Activated T-cell treated with anti-CD3 and anti-CD28 coated beads, Interleukin-2, amount 50 U/mL, for 4 hours (primary cell): ENCODE results near the gene CCM2. TPM values are rescaled to one million over a fixed set of nuclear protein-coding genes. Genes with fewer than 3 reads are reported as not detected.
A peak's percentile ranks its signal among the peaks of the same experiment; 100 is the strongest.
"Not testable (repeated sequence)": the region's sequence is repeated elsewhere in the genome, so short reads cannot be mapped to it uniquely, and the experiment has no call there.

ENCODE experiments used
- ATAC-seq, 2 donors: fragments of 200-7000 bp; cut with Tn5 transposase; one replicate each; pipeline ENCODE4 v1.10.0; 2021
- DNase-seq: peaks from one replicate; pipeline ENCODE4 v3.0.0-alpha.2; 2020
- H3K27me3 Mint-ChIP-seq: one replicate; pipeline ENCODE4 v1.8.0; 2021; ENCODE audit warnings: low read depth, mixed read lengths
- H3K36me3 Mint-ChIP-seq: one replicate; pipeline ENCODE4 v1.8.0; 2022; ENCODE audit warnings: mixed read lengths; ENCODE audit not compliant: insufficient read depth
- H3K4me1 Mint-ChIP-seq: one replicate; pipeline ENCODE4 v1.8.0; 2021; ENCODE audit warnings: low read depth, mixed read lengths
- H3K4me3 Mint-ChIP-seq: one replicate; pipeline ENCODE4 v1.8.0; 2021; ENCODE audit warnings: mild to moderate bottlenecking, moderate library complexity, mixed read lengths
- H3K9me3 Mint-ChIP-seq: one replicate; pipeline ENCODE4 v1.8.0; 2021; ENCODE audit warnings: mixed read lengths
- total RNA-seq, 3 donors: library from RNA; stranded (reverse); gene quantifications; one replicate each; pipeline ENCODE4 v1.2.1, GENCODE V29; 2021

CCM2 gene
- total RNA-seq, 3 donors from 2014 or later = 35.9 to 38.2 (median 36.6) TPM

GRCh38 chr7:44984478-44984758, 15.6 kb upstream of the CCM2 start:
- H3K4me3 Mint-ChIP-seq = peak overlapping the region; percentile 99
- DNase-seq (no peak), ATAC-seq (no peak)
- no peaks in the 10 kb centered on the region for H3K27me3 Mint-ChIP-seq
- H3K9me3 Mint-ChIP-seq = no peaks in the 10 kb centered on the region
- peaks cover 80% of the 10 kb centered on the region for H3K4me1 Mint-ChIP-seq
- H3K36me3 Mint-ChIP-seq = peaks cover 44% of the 10 kb centered on the region

- ATAC-seq = no peak
- H3K4me1 Mint-ChIP-seq = peaks cover 72% of the 10 kb centered on the region
- peaks cover 44% of the 10 kb centered on the region for H3K36me3 Mint-ChIP-seq
- H3K27me3 Mint-ChIP-seq = no peaks in the 10 kb centered on the region
- H3K4me3 Mint-ChIP-seq = peak overlapping the region; percentile 99
- DNase-seq = no peak
- H3K9me3 Mint-ChIP-seq = no peaks in the 10 kb centered on the region
These were observed 14.8 kb upstream of the CCM2 start for GRCh38 chr7:44985033-44985695.

DNA sequence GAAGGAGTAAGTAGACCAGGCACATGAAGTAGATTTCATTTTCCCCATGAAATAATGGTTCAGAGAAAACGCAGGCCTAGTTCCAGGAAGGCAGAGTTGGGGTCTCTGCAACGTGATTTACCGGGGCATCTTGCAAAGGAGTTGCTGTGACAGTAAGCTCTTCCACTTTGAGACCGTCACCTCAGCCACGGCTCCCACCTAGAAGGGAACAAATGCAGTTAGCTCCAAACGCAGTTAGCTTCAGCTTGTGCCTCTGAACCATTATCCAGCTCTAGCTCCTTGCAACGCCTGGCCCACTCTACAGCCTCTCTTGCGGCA, 14.1 kb upstream of the CCM2 start:
- Mint-ChIP-seq H3K9me3 (no peaks in the 10 kb centered on the region), H3K4me3 (peak overlapping the region; percentile 99), H3K4me1 (peaks cover 65% of the 10 kb centered on the region)

DNA sequence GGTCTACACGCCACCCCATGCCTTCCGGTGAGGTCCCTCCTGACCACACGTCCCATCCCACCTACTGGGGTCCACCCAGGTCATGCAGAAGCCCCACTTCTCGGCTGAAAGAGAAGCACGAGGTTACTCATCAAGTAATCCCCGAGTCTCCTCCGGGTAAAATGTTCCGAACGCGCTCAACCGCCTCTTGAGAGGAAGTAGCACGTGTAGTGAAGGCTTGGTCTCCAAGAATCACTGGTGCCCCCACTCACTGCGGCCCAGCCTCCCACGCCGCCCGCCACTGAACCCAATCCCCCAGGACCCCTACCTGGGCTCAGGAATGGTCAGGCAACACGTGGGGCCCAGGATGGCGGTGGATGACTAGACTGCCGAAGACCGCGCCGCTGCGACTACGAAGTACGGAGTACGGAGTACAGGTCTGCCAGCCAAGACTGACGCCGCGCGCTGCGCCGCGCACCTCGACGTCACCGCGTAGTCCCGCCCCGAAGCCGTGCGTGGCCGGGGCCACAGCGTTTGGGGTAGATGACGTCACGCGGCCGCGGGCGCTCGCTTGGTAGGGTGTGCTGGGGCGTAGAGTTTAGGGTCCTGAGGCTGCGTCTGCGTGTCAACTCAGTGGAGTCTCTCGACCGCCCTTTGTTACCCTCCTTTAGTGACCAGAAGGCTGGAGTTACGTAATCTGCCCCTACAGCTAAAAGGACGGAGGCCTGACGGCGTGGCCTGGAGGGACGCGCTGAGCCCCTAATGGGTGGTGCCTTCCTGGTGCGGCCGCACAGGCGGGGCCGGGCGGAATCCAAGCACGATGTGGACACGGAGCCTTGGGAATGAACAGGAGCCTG, 13.6 kb upstream of the CCM2 start:
- Mint-ChIP-seq H3K4me1 (peaks cover 60% of the 10 kb centered on the region), H3K9me3 (no peaks in the 10 kb centered on the region), H3K4me3 (peak overlapping the region; percentile 99), H3K36me3 (peaks cover 42% of the 10 kb centered on the region), H3K27me3 (no peaks in the 10 kb centered on the region)
- ATAC-seq (peak; percentile 95 to 96), DNase-seq (peak; percentile 97)

More for the DNA sequence above, 14.1 kb upstream of the CCM2 start:
- Mint-ChIP-seq H3K36me3 (peaks cover 42% of the 10 kb centered on the region), H3K27me3 (no peaks in the 10 kb centered on the region)
- ATAC-seq (no peak), DNase-seq (no peak)

- ATAC-seq (no peak), DNase-seq (no peak)
- H3K36me3 Mint-ChIP-seq = peaks cover 40% of the 10 kb centered on the region
- peak overlapping the region; percentile 99 for H3K4me3 Mint-ChIP-seq
- H3K4me1 Mint-ChIP-seq = peaks cover 50% of the 10 kb centered on the region
- H3K9me3 Mint-ChIP-seq = no peaks in the 10 kb centered on the region
- H3K27me3 Mint-ChIP-seq = no peaks in the 10 kb centered on the region
These were observed 12.5 kb upstream of the CCM2 start for GRCh38 chr7:44987457-44987856.

DNA sequence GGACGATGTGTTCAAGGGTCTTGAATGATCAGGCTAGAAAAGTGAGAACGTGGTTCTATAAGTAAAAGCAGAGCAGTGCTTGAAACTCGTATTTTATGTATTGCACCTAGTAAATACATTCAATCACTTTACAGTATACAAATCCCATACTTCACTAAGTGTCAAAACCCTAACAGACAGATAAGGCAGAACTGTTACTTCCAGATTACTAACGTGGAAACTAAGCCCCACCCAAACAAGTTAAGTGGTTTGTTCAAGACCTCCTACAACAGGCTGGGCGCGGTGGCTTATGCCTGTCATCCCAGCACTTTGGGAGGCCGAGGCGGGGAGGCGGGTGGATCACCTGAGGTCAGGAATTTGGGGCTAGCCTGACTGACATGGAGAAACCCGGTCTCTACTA, 12.0 kb upstream of the CCM2 start:
- H3K27me3 Mint-ChIP-seq = no peaks in the 10 kb centered on the region
- H3K36me3 Mint-ChIP-seq = peaks cover 36% of the 10 kb centered on the region
- H3K9me3 Mint-ChIP-seq = no peaks in the 10 kb centered on the region
- peak overlapping the region; percentile 99 for H3K4me3 Mint-ChIP-seq
- DNase-seq (no peak), ATAC-seq (no peak)
- peaks cover 46% of the 10 kb centered on the region for H3K4me1 Mint-ChIP-seq

DNA sequence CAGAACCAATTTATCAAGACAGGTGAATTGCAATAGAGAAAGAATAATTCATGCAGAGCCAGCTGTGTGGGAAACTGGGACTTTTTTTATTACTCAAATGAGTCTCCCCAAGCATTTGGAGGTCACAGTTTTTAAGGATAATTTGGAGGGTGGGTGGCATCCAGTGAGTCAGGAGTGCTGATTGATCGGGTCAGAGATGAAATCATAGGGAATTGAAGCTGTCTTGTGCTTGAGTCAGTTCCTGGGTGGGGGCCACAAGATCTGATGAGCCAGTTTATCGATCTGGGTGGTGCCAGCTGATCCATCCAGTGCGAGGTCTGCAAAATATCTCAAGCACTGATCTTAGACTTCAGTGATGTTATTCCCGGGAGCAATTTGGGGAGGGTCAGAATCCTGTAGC, 11.3 kb upstream of the CCM2 start:
- no peaks in the 10 kb centered on the region for H3K27me3 Mint-ChIP-seq
- no peaks in the 10 kb centered on the region for H3K9me3 Mint-ChIP-seq
- no peak overlapping the region for H3K4me3 Mint-ChIP-seq
- ATAC-seq (no peak), DNase-seq (no peak)
- H3K4me1 Mint-ChIP-seq = peaks cover 39% of the 10 kb centered on the region
- peaks cover 29% of the 10 kb centered on the region for H3K36me3 Mint-ChIP-seq

DNA sequence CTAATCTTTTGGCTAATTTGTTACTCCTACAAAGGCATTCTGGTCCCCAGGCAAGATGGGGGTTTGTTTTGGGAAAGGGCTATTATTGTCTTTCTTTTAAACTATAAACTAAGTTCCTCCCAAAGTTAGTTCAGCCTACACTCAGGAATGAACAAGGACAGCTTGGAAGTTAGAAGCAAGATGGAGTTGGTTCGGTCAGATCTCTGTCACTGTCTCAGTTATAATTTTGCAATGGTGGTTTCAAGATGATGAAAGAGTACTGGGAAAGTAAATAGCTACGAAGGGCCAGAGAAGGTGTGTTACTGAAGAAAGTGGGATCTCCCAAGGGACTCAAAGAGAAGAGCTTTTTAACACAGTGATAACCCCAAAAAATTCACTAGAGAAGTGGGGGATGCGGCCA, 10.9 kb upstream of the CCM2 start:
- Mint-ChIP-seq H3K4me1 (peaks cover 35% of the 10 kb centered on the region), H3K36me3 (peaks cover 24% of the 10 kb centered on the region), H3K4me3 (no peak overlapping the region), H3K9me3 (no peaks in the 10 kb centered on the region), H3K27me3 (no peaks in the 10 kb centered on the region)
- ATAC-seq (no peak), DNase-seq (no peak)

DNA sequence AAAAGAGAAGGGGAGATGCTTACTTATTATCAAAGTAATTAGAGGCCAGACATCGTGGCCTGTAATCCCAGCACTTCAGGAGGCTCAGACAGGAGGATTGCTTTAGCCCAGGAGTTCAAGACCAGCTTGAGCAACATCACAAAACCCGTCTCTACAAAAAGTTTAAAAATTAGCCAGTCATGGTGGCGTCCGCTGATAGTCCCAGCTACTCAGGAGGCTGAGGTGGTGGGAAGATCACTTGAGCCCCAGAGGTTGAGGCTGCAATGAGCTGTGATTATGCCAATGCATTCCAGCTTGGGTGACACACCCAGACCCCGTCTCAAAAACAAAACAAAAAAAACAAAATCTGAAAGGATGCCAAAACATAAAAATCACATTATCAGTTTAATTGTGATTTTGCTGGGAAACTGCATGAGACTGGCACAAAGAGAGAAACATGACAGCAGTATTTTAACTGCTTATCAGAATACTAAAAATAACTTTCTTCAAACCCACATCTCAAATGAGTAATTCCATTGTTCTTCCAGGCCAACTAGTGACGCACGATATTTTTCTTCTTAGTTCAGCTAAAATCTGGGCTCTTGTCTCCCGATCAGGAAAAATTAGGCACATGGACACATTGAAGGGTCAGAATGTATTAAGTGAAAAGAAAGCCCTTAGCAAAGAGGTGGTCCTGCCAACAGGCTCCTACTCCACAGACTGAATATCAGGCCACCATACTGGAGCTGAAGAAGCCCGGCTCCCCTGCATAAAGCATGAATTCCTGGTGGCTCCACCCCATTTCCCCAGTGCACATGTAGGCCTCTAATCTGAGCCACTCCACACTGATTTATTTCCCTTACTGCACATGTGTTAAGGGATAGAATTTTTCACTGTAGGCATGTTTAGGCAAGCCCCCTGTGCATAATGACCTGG, 9.6 kb upstream of the CCM2 start:
- ATAC-seq (no peak), DNase-seq (no peak)
- peaks cover 35% of the 10 kb centered on the region for H3K4me1 Mint-ChIP-seq

GRCh38 chr7:44992004-44992795, 7.8 kb upstream of the CCM2 start:
- ATAC-seq = not testable (repeated sequence)

More for the DNA sequence above, 9.6 kb upstream of the CCM2 start:
- Mint-ChIP-seq H3K4me3 (no peak overlapping the region), H3K9me3 (no peaks in the 10 kb centered on the region), H3K36me3 (peaks cover 12% of the 10 kb centered on the region), H3K27me3 (no peaks in the 10 kb centered on the region)

GRCh38 chr7:44994877-44995554, 5.0 kb upstream of the CCM2 start:
- H3K4me3 Mint-ChIP-seq = peak overlapping the region; percentile 6
- no peak for DNase-seq
- no peaks in the 10 kb centered on the region for H3K36me3 Mint-ChIP-seq
- no peaks in the 10 kb centered on the region for H3K27me3 Mint-ChIP-seq
- no peak for ATAC-seq
- H3K9me3 Mint-ChIP-seq = no peaks in the 10 kb centered on the region
- peaks cover 35% of the 10 kb centered on the region for H3K4me1 Mint-ChIP-seq

More at GRCh38 chr7:44992004-44992795, 7.8 kb upstream of the CCM2 start:
- not testable (repeated sequence) for DNase-seq, H3K36me3 Mint-ChIP-seq, H3K9me3 Mint-ChIP-seq, H3K27me3 Mint-ChIP-seq, H3K4me3 Mint-ChIP-seq
- H3K4me1 Mint-ChIP-seq = peaks cover 40% of the 10 kb centered on the region

DNA sequence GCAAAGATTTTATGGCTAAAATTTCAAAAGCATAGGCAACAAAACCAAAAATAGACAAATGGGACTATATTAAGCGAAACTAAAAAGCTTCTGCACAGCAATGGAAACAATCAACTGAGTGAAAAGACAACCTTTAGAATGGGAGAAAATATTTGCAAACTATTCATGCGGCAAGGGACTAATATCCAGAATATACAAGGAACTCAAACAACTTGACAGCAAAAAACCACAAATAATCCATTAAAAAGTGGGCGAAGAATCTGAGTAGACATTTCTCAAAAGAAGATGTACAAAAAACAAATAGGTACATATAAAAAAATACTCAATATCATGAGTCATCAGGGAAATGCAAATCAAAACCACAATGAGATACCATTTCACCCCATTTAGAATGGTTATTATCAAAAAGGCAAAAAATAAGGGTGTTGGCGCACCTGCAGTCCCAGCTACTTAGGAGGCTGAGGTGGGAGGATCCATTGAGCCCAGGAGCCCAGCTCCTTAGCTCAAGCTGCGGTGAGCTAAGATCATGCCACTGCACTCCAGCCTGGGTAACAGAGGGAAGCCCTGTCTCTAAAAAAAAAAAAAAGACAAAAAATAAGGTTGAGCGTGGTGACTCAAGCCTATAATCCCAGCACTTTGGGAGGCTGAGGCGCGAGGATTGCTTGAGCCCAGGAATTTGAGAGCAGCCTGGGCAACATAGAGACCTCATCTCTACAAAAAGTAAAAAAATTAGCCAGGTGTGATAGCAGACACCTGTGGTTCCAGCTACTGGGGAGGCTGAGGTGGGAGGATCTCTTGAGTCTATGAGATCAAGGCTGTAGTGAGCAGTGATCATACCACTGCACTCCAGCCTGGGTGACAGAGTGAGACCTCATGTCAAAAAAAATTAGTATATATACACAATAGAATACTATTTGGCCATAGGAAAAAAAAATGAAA, 4.2 kb upstream of the CCM2 start:
- no peaks in the 10 kb centered on the region for H3K27me3 Mint-ChIP-seq
- ATAC-seq = no peak
- H3K4me3 Mint-ChIP-seq = peak overlapping the region; percentile 29
- peaks cover 35% of the 10 kb centered on the region for H3K4me1 Mint-ChIP-seq
- no peak for DNase-seq
- H3K36me3 Mint-ChIP-seq = no peaks in the 10 kb centered on the region
- no peaks in the 10 kb centered on the region for H3K9me3 Mint-ChIP-seq
